ENCODE measurements around the gene R3HDM4.
"Not testable (repeated sequence)": the region's sequence is repeated elsewhere in the genome, so short reads cannot be mapped to it uniquely, and the experiment has no call there.

R3HDM4 gene

GRCh38 chr19:853614-854220 lies 59.3 kb downstream of the R3HDM4 start:
- not testable (repeated sequence) for DNase-seq

GRCh38 chr19:853014-853585 lies 59.9 kb downstream of the R3HDM4 start:
- DNase-seq, result no peak

GRCh38 chr19:852136-853013 lies 60.6 kb downstream of the R3HDM4 start, which contains the start of gene ELANE:
Gene ELANE, plus strand, starts transcription at chr19:852303. Its CDS starts 26 bp downstream, at chr19:852329.
- DNase-seq, result peak; percentile 53

GRCh38 chr19:850979-851335 lies 62.1 kb downstream of the R3HDM4 start:
- DNase-seq, result no peak

GRCh38 chr19:850221-850978 lies 62.6 kb downstream of the R3HDM4 start:
- peak; percentile 90 for DNase-seq

GRCh38 chr19:849195-849594 lies 63.8 kb downstream of the R3HDM4 start:
- not testable (repeated sequence) for DNase-seq

GRCh38 chr19:848386-848921 lies 64.6 kb downstream of the R3HDM4 start:
- peak; percentile 56 for DNase-seq
